Stimulated activated naive B cell treated with anti-CD40 and anti-IgM and Interleukin-4, amounts not matched to agents 10 μg/mL and 1 μg/mL and 100 μg/mL, for 72 hours (primary cell): ENCODE data around the gene ARL4D.
A peak's percentile ranks its signal among the peaks of the same experiment; 100 is the strongest.
"Not testable (repeated sequence)": the region's sequence is repeated elsewhere in the genome, so short reads cannot be mapped to it uniquely, and the experiment has no call there.

ENCODE experiments used
- ATAC-seq, 2 donors: fragments of 150-1000 bp; cut with Tn5 transposase; replicated peaks; 2 replicates each; pipeline ENCODE4 v1.10.0; 2021; ENCODE audit warnings: moderate library complexity in 1 of 2
- DNase-seq: peaks from one replicate; pipeline ENCODE4 v3.0.0; 2021
- H3K27ac Mint-ChIP-seq: one replicate; pipeline ENCODE4 v1.8.0; 2022; ENCODE audit warnings: mild to moderate bottlenecking, mixed read lengths
- H3K27me3 Mint-ChIP-seq, 2 donors: one replicate each; pipeline ENCODE4 v1.8.0; 2022; ENCODE audit warnings: mixed read lengths in 2 of 2
- H3K36me3 Mint-ChIP-seq, 2 donors: one replicate each; pipeline ENCODE4 v1.8.0; 2022; ENCODE audit warnings: mixed read lengths in 2 of 2, mild to moderate bottlenecking in 1 of 2
- H3K4me1 Mint-ChIP-seq, 2 donors: one replicate each; pipeline ENCODE4 v1.8.0; 2022; ENCODE audit warnings: mixed read lengths in 2 of 2, mild to moderate bottlenecking in 1 of 2
- H3K4me3 Mint-ChIP-seq, 2 donors: one replicate each; pipeline ENCODE4 v1.8.0; 2022; ENCODE audit warnings: mild to moderate bottlenecking in 2 of 2, mixed read lengths in 2 of 2, moderate library complexity in 1 of 2
- H3K9me3 Mint-ChIP-seq, 2 donors: one replicate each; pipeline ENCODE4 v1.8.0; 2022; ENCODE audit warnings: mixed read lengths in 2 of 2, mild to moderate bottlenecking in 1 of 2

ARL4D gene

GRCh38 chr17:43363181-43363925 lies 35.4 kb upstream of the ARL4D start:
- Mint-ChIP-seq H3K36me3 (peaks cover 5 to 15% of the 10 kb centered on the region in 2 donors), H3K27ac (peak overlapping the region; percentile 77), H3K4me3 (no peak overlapping the region), H3K4me1 (peaks cover 33 to 69% of the 10 kb centered on the region in 2 donors), H3K9me3 (peaks cover 0 to 1% of the 10 kb centered on the region in 2 donors), H3K27me3 (peaks cover 6% of the 10 kb centered on the region in 2 donors)
- no peak for ATAC-seq
- DNase-seq = no peak

- H3K27me3 Mint-ChIP-seq = peaks cover 6% of the 10 kb centered on the region in 2 donors
- H3K4me1 Mint-ChIP-seq = peaks cover 33 to 72% of the 10 kb centered on the region in 2 donors
- H3K27ac Mint-ChIP-seq = no peak overlapping the region
- no peak for DNase-seq
- H3K9me3 Mint-ChIP-seq = peaks cover 0 to 1% of the 10 kb centered on the region in 2 donors
- no peak overlapping the region for H3K4me3 Mint-ChIP-seq
- no peak for ATAC-seq
- H3K36me3 Mint-ChIP-seq = peaks cover 5 to 15% of the 10 kb centered on the region in 2 donors
These were observed 34.9 kb upstream of the ARL4D start for GRCh38 chr17:43363926-43364285.

GRCh38 chr17:43365356-43365755 lies 33.4 kb upstream of the ARL4D start:
- ATAC-seq = no peak
- peaks cover 0 to 1% of the 10 kb centered on the region in 2 donors for H3K9me3 Mint-ChIP-seq
- DNase-seq = no peak
- peak overlapping the region; percentile 3 for H3K27ac Mint-ChIP-seq
- peaks cover 7 to 14% of the 10 kb centered on the region in 2 donors for H3K36me3 Mint-ChIP-seq
- peaks cover 6% of the 10 kb centered on the region in 2 donors for H3K27me3 Mint-ChIP-seq
- peaks cover 39 to 73% of the 10 kb centered on the region in 2 donors for H3K4me1 Mint-ChIP-seq
- no peak overlapping the region for H3K4me3 Mint-ChIP-seq

GRCh38 chr17:43365921-43366320 lies 32.9 kb upstream of the ARL4D start:
- not testable (repeated sequence) for ATAC-seq, H3K27ac Mint-ChIP-seq, H3K27me3 Mint-ChIP-seq, H3K36me3 Mint-ChIP-seq, H3K4me3 Mint-ChIP-seq, DNase-seq, H3K9me3 Mint-ChIP-seq
- H3K4me1 Mint-ChIP-seq = peaks cover 36 to 73% of the 10 kb centered on the region in 2 donors

GRCh38 chr17:43366891-43367736 lies 31.7 kb upstream of the ARL4D start:
- H3K27ac Mint-ChIP-seq = peak overlapping the region; percentile 100
- H3K4me3 Mint-ChIP-seq = peak overlapping the region; percentile 91 to 98
- peaks cover 36 to 73% of the 10 kb centered on the region in 2 donors for H3K4me1 Mint-ChIP-seq
- no peaks in the 10 kb centered on the region for H3K27me3 Mint-ChIP-seq
- ATAC-seq (no peak), DNase-seq (no peak)
- H3K9me3 Mint-ChIP-seq = no peaks in the 10 kb centered on the region
- peaks cover 2 to 3% of the 10 kb centered on the region in 2 donors for H3K36me3 Mint-ChIP-seq

GRCh38 chr17:43367737-43368242 lies 31.0 kb upstream of the ARL4D start:
- Mint-ChIP-seq H3K4me3 (peak overlapping the region; percentile 91 to 98), H3K4me1 (peaks cover 39 to 77% of the 10 kb centered on the region in 2 donors), H3K27me3 (no peaks in the 10 kb centered on the region), H3K9me3 (no peaks in the 10 kb centered on the region), H3K27ac (peak overlapping the region; percentile 100), H3K36me3 (peaks cover 2 to 3% of the 10 kb centered on the region in 2 donors)
- peak; percentile 69 for DNase-seq
- ATAC-seq = peak; percentile 54 to 58

GRCh38 chr17:43368740-43369506 lies 29.9 kb upstream of the ARL4D start:
- ATAC-seq (peak; percentile 33 to 52), DNase-seq (peak; percentile 65)
- Mint-ChIP-seq H3K27ac (peak overlapping the region; percentile 100), H3K4me3 (peak overlapping the region; percentile 91 to 98), H3K9me3 (no peaks in the 10 kb centered on the region), H3K27me3 (no peaks in the 10 kb centered on the region), H3K36me3 (peaks cover 2 to 3% of the 10 kb centered on the region in 2 donors), H3K4me1 (peaks cover 45 to 81% of the 10 kb centered on the region in 2 donors)

GRCh38 chr17:43369986-43370385 lies 28.8 kb upstream of the ARL4D start:
- H3K36me3 Mint-ChIP-seq = peaks cover 2 to 3% of the 10 kb centered on the region in 2 donors
- peak overlapping the region; percentile 91 to 98 for H3K4me3 Mint-ChIP-seq
- DNase-seq (no peak), ATAC-seq (no peak)
- no peaks in the 10 kb centered on the region for H3K9me3 Mint-ChIP-seq
- no peaks in the 10 kb centered on the region for H3K27me3 Mint-ChIP-seq
- H3K27ac Mint-ChIP-seq = peak overlapping the region; percentile 100
- H3K4me1 Mint-ChIP-seq = peaks cover 50 to 82% of the 10 kb centered on the region in 2 donors

GRCh38 chr17:43371227-43371821 lies 27.5 kb upstream of the ARL4D start:
- Mint-ChIP-seq H3K27me3 (no peaks in the 10 kb centered on the region), H3K27ac (peak overlapping the region; percentile 70), H3K4me1 (peaks cover 50 to 75% of the 10 kb centered on the region in 2 donors), H3K9me3 (no peaks in the 10 kb centered on the region), H3K36me3 (peaks cover 2 to 3% of the 10 kb centered on the region in 2 donors), H3K4me3 (peak overlapping the region; percentile 50 to 60)
- ATAC-seq (no peak), DNase-seq (no peak)

GRCh38 chr17:43372273-43372911 lies 26.4 kb upstream of the ARL4D start:
- Mint-ChIP-seq H3K27ac (peak overlapping the region; percentile 92), H3K4me1 (peaks cover 50 to 65% of the 10 kb centered on the region in 2 donors), H3K36me3 (peaks cover 2 to 3% of the 10 kb centered on the region in 2 donors), H3K9me3 (no peaks in the 10 kb centered on the region), H3K27me3 (no peaks in the 10 kb centered on the region), H3K4me3 (peak overlapping the region; percentile 52 to 75)
- ATAC-seq = peak; percentile 71 to 74
- DNase-seq = peak; percentile 86

- H3K4me3 Mint-ChIP-seq = no peak overlapping the region
- ATAC-seq = no peak
These were observed 25.4 kb upstream of the ARL4D start for GRCh38 chr17:43373356-43373755.

GRCh38 chr17:43375915-43376314 lies 22.9 kb upstream of the ARL4D start:
- not testable (repeated sequence) for ATAC-seq

More at GRCh38 chr17:43373356-43373755, 25.4 kb upstream of the ARL4D start:
- peaks cover 0 to 2% of the 10 kb centered on the region in 2 donors for H3K36me3 Mint-ChIP-seq
- H3K27me3 Mint-ChIP-seq = no peaks in the 10 kb centered on the region
- no peaks in the 10 kb centered on the region for H3K9me3 Mint-ChIP-seq
- H3K27ac Mint-ChIP-seq = peak overlapping the region; percentile 47
- peaks cover 42 to 55% of the 10 kb centered on the region in 2 donors for H3K4me1 Mint-ChIP-seq
- no peak for DNase-seq

More at GRCh38 chr17:43375915-43376314, 22.9 kb upstream of the ARL4D start:
- not testable (repeated sequence) for DNase-seq, H3K9me3 Mint-ChIP-seq, H3K4me3 Mint-ChIP-seq, H3K27me3 Mint-ChIP-seq
- Mint-ChIP-seq H3K4me1 (peaks cover 30 to 32% of the 10 kb centered on the region in 2 donors), H3K36me3 (peaks cover 0 to 17% of the 10 kb centered on the region in 2 donors), H3K27ac (peak overlapping the region; percentile 25)
